ENCODE results near the gene TIFAB. TPM values are rescaled to one million over a fixed set of nuclear protein-coding genes. Genes with fewer than 3 reads are reported as not detected.

TIFAB gene, protein sequence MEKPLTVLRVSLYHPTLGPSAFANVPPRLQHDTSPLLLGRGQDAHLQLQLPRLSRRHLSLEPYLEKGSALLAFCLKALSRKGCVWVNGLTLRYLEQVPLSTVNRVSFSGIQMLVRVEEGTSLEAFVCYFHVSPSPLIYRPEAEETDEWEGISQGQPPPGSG
- not detected in 2 replicates for total RNA-seq

DNA sequence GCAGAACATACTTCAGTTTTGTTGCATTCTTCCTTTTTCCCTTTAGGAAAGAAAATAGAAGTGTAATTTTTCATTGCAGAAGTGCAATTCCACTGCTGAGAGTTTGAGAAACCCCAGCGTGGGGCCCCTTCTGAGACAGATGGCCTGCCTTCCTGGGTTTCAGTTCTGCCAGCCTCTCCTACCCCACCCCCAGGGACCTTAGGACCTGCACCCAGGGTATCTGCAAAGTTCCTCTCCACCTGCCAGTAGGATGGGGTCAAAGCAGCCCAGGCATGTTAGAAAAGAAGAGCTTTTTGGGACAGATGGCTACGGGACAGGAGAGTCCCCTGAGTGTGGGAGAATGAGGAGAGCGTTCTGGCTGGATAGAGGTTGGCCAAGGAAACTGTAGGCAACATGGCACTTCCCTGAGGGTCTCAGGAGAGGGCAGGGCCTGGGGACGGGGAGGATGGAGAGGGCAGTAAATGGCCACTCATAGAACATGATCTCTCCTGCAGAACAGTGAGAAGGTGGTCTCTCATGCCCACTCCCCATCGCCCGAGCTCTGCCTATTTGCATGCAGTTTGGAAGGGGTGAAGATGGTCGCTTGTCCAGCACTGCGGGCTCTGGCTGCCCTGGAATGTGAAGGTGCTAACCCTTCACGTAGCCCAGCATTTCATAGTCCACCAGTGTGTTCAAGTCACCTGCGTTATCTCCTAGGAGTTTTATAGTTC lies at the start of gene TIFAB:
Gene TIFAB (minus strand): TSS at position 31 of the 710 bp plus-strand sequence. CDS start 2,412 bp downstream, outside the sequence.

DNA sequence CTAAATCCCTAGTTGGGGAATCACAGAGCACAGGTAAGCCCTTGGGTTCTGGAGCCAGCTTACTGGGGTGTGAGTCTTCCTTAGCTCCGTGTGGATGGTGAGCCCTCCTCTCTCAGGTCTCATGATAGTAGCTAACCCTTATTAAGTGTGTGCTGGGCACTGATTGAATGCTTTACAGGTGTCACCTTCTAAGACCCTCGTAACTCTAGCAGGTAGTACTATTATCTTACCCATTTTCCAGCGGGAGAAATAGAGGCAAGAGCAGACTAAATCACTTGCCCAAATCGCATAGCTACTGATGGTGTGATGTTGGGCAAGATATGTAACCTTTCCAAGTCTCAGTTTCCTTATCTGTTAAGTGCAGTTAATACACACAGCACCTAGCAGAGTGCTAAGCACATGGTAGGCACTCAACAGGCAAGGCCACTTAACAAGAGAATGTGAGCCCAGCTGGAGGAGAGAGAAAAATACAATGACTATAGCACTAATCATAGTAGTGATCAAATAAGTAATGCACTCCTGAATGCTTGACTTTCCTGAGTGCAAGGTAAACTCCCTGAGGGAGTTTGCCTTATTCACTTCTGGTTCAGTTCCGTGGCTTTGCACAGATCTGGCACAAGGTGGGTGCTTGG lies 4.7 kb downstream of the TIFAB start, which contains the start of gene DCANP1:
Gene DCANP1 (minus strand): TSS at position 51 of the 632 bp plus-strand sequence. CDS start 240 bp downstream, outside the sequence.

DNA sequence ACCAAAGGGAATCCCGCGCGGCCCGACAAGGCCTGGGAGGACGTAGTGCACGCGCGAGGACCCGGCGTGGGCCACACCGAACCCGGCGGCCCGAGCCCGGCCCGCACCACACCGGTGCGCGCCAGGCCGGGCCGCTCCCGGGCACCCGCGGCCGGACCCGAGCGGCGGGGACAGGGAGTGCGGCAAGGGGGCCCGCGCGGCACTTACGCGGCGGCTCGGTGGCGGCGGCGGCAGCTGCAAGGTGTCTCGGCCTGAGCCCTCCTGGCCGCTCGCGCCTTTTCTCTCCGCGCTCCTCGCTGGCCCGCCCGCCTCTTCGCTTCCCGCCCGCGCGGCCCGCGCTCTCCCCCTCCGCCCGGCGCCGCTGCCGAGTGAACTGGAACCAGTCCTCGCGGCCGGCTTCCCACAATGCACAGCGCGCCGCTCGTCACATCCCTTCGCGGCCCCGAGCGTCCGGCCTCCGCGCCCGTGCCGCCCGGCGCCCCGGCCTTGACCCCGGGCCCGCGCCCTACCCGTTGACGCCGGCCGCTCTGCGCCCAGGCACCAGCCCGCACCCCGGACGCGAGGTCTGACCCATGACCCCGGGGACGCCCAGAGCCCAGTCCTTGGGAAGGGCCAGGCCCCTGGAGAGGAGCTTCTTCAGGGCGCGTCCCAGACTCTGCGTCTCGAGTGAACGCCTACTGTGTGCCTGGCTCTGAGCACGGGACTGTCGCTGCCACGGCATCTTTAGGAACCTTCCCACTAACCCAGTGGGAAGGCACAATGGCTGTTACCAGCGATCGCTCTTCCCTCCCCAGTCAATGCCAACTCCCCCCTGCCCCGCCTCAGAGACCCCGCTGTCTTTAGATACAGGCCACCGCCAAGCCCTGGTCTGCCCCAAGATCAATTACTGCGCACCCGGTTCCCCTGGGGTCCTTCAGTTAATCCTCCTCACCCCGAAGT lies 53.0 kb downstream of the TIFAB start, which contains the start of gene MACROH2A1:
Gene MACROH2A1 (minus strand): TSS at position 377 of the 939 bp plus-strand sequence. CDS start 10,138 bp downstream, outside the sequence.

Other genes starting within 250 kb of the TIFAB start
- gene MACROH2A1, start 53.1 kb downstream of the TIFAB start, total RNA-seq: 164 and 196 TPM in 2 replicates
- not detected in 2 replicates for gene DCANP1, start 5.0 kb downstream of the TIFAB start, total RNA-seq
- gene NEUROG1, start 83.6 kb upstream of the TIFAB start, total RNA-seq: not detected in 2 replicates
- gene CXCL14, start 126.6 kb upstream of the TIFAB start, total RNA-seq: not detected in 2 replicates